ENCODE data around the gene NCKIPSD. TPM values are rescaled to one million over a fixed set of nuclear protein-coding genes. Genes with fewer than 3 reads are reported as not detected.

The NCKIPSD gene
- total RNA-seq, 1 donor from 2014 or later: 18.3 TPM

GRCh38 chr3:48678056-48678455 lies 7.7 kb downstream of the NCKIPSD start:
- Mint-ChIP-seq H3K27ac (ENCODE audit: unreplicated experiment) (no peak overlapping the region), H3K4me1 (ENCODE audit: low read depth, unreplicated experiment) (peaks cover under 1% of the 10 kb centered on the region), H3K4me3 (ENCODE audit: unreplicated experiment) (no peak overlapping the region), H3K36me3 (ENCODE audit: low read depth, unreplicated experiment) (peaks cover 46% of the 10 kb centered on the region), H3K27me3 (ENCODE audit: low read depth, unreplicated experiment) (no peaks in the 10 kb centered on the region), H3K9me3 (ENCODE audit: unreplicated experiment) (no peaks in the 10 kb centered on the region)
- H3K9me3 ChIP-seq (ENCODE audit: insufficient read depth, low read depth, low read length): no peaks in the 10 kb centered on the region
- TF ChIP-seq EZH2 (IDR thresholded peaks at IDR 0.05; ENCODE audit: insufficient read depth, low read length): no peak
- H3K4me3 ChIP-seq (ENCODE audit: insufficient read depth, low read depth, low read length): no peak overlapping the region
- peaks cover under 1% of the 10 kb centered on the region for H3K4me1 ChIP-seq (ENCODE audit: insufficient read depth, low read length)
- H4K20me1 ChIP-seq (ENCODE audit: insufficient read depth, low read length): no peaks in the 10 kb centered on the region
- no peaks in the 10 kb centered on the region for H3K79me2 ChIP-seq (ENCODE audit: insufficient read depth, low read length)
- FAIRE-seq: no peak
- no peak overlapping the region for H3K27ac ChIP-seq (ENCODE audit: low read depth, low read length)
- peak; percentile 42 for DNase-seq (ENCODE audit: low read depth)
- H3K9ac ChIP-seq (ENCODE audit: low read length): no peak overlapping the region
- H3K27me3 ChIP-seq (ENCODE audit: insufficient read depth, low read length): no peaks in the 10 kb centered on the region
- no peak overlapping the region for H3K4me2 ChIP-seq (ENCODE audit: low read length)
- H3K36me3 ChIP-seq (ENCODE audit: insufficient read depth, low read length): peaks cover 11% of the 10 kb centered on the region
- no peak overlapping the region for H2AFZ ChIP-seq (ENCODE audit: low read depth, low read length)

- Histone ChIP-seq H3K79me2 (ENCODE audit: insufficient read depth, low read length) (no peaks in the 10 kb centered on the region), H3K4me3 (ENCODE audit: insufficient read depth, low read depth, low read length) (no peak overlapping the region), H3K27me3 (ENCODE audit: insufficient read depth, low read length) (no peaks in the 10 kb centered on the region), H3K9me3 (ENCODE audit: insufficient read depth, low read depth, low read length) (no peaks in the 10 kb centered on the region), H3K36me3 (ENCODE audit: insufficient read depth, low read length) (peaks cover under 1% of the 10 kb centered on the region), H3K4me1 (ENCODE audit: insufficient read depth, low read length) (no peaks in the 10 kb centered on the region), H4K20me1 (ENCODE audit: insufficient read depth, low read length) (no peaks in the 10 kb centered on the region), H3K9ac (ENCODE audit: low read length) (no peak overlapping the region), H3K4me2 (ENCODE audit: low read length) (no peak overlapping the region), H3K27ac (ENCODE audit: low read depth, low read length) (no peak overlapping the region), H2AFZ (ENCODE audit: low read depth, low read length) (no peak overlapping the region)
- H3K9me3 Mint-ChIP-seq (ENCODE audit: unreplicated experiment): no peaks in the 10 kb centered on the region
- DNase-seq (ENCODE audit: low read depth) (no peak), FAIRE-seq (no peak)
- H3K36me3 Mint-ChIP-seq (ENCODE audit: low read depth, unreplicated experiment): peaks cover 41% of the 10 kb centered on the region
- no peak for TF ChIP-seq EZH2 (IDR thresholded peaks at IDR 0.05; ENCODE audit: insufficient read depth, low read length)
- no peaks in the 10 kb centered on the region for H3K27me3 Mint-ChIP-seq (ENCODE audit: low read depth, unreplicated experiment)
- no peaks in the 10 kb centered on the region for H3K4me1 Mint-ChIP-seq (ENCODE audit: low read depth, unreplicated experiment)
- no peak overlapping the region for H3K27ac Mint-ChIP-seq (ENCODE audit: unreplicated experiment)
- no peak overlapping the region for H3K4me3 Mint-ChIP-seq (ENCODE audit: unreplicated experiment)
These were observed 11.2 kb downstream of the NCKIPSD start for GRCh38 chr3:48674505-48674904.

GRCh38 chr3:48672522-48672921 lies 13.2 kb downstream of the NCKIPSD start:
- Histone ChIP-seq H3K79me2 (ENCODE audit: insufficient read depth, low read length) (no peaks in the 10 kb centered on the region), H4K20me1 (ENCODE audit: insufficient read depth, low read length) (no peaks in the 10 kb centered on the region), H3K9ac (ENCODE audit: low read length) (no peak overlapping the region), H3K27me3 (ENCODE audit: insufficient read depth, low read length) (no peaks in the 10 kb centered on the region), H3K4me2 (ENCODE audit: low read length) (no peak overlapping the region), H3K9me3 (ENCODE audit: insufficient read depth, low read depth, low read length) (no peaks in the 10 kb centered on the region), H3K4me3 (ENCODE audit: insufficient read depth, low read depth, low read length) (no peak overlapping the region), H3K4me1 (ENCODE audit: insufficient read depth, low read length) (no peaks in the 10 kb centered on the region), H3K36me3 (ENCODE audit: insufficient read depth, low read length) (no peaks in the 10 kb centered on the region), H2AFZ (ENCODE audit: low read depth, low read length) (no peak overlapping the region), H3K27ac (ENCODE audit: low read depth, low read length) (no peak overlapping the region)
- no peaks in the 10 kb centered on the region for H3K4me1 Mint-ChIP-seq (ENCODE audit: low read depth, unreplicated experiment)
- H3K36me3 Mint-ChIP-seq (ENCODE audit: low read depth, unreplicated experiment): peaks cover 28% of the 10 kb centered on the region
- no peak overlapping the region for H3K4me3 Mint-ChIP-seq (ENCODE audit: unreplicated experiment)
- DNase-seq (ENCODE audit: low read depth) (no peak), FAIRE-seq (no peak)
- TF ChIP-seq, protein P1, sequence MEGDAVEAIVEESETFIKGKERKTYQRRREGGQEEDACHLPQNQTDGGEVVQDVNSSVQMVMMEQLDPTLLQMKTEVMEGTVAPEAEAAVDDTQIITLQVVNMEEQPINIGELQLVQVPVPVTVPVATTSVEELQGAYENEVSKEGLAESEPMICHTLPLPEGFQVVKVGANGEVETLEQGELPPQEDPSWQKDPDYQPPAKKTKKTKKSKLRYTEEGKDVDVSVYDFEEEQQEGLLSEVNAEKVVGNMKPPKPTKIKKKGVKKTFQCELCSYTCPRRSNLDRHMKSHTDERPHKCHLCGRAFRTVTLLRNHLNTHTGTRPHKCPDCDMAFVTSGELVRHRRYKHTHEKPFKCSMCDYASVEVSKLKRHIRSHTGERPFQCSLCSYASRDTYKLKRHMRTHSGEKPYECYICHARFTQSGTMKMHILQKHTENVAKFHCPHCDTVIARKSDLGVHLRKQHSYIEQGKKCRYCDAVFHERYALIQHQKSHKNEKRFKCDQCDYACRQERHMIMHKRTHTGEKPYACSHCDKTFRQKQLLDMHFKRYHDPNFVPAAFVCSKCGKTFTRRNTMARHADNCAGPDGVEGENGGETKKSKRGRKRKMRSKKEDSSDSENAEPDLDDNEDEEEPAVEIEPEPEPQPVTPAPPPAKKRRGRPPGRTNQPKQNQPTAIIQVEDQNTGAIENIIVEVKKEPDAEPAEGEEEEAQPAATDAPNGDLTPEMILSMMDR (IDR thresholded peaks at IDR 0.05; ENCODE audit: insufficient read depth, low read depth, low read length): no peak
- TF ChIP-seq EZH2 (IDR thresholded peaks at IDR 0.05; ENCODE audit: insufficient read depth, low read length): no peak
- no peaks in the 10 kb centered on the region for H3K9me3 Mint-ChIP-seq (ENCODE audit: unreplicated experiment)
- no peak overlapping the region for H3K27ac Mint-ChIP-seq (ENCODE audit: unreplicated experiment)
- no peaks in the 10 kb centered on the region for H3K27me3 Mint-ChIP-seq (ENCODE audit: low read depth, unreplicated experiment)

Data from astrocyte (in vitro differentiated cells and primary cell).